NCI-H2227 (cell line): ENCODE measurements around the gene ATP2B3.

Source experiments
- DNase-seq: peaks from one replicate; lab custom pipeline; 2025; ENCODE audit not compliant: unreplicated experiment; lab: John Stamatoyannopoulos, UW

ATP2B3 gene

GRCh38 chrX:153517423-153517822, at the start of gene ATP2B3:
ATP2B3 (plus strand) TSS chrX:153517642; CDS start chrX:153536248, 18,606 bp downstream.
- peak; percentile 50 for DNase-seq

- DNase-seq = no peak
Measured at GRCh38 chrX:153468008-153468580, 49.3 kb upstream of the ATP2B3 start.

GRCh38 chrX:153469811-153470410, 47.5 kb upstream of the ATP2B3 start:
- peak; percentile 48 for DNase-seq

GRCh38 chrX:153470411-153471363, 46.8 kb upstream of the ATP2B3 start, which contains the start of gene HAUS7:
HAUS7 (minus strand) TSS chrX:153470576; CDS start chrX:153470557, 19 bp downstream.
- peak; percentile 91 for DNase-seq

GRCh38 chrX:153471663-153472280, 45.7 kb upstream of the ATP2B3 start:
- DNase-seq = no peak

- no peak for DNase-seq
Measured at GRCh38 chrX:153473126-153473525, 44.3 kb upstream of the ATP2B3 start.

GRCh38 chrX:153474266-153474665, 43.2 kb upstream of the ATP2B3 start:
- DNase-seq = no peak

- peak; percentile 51 for DNase-seq
Measured at GRCh38 chrX:153474718-153475117, 42.7 kb upstream of the ATP2B3 start.

GRCh38 chrX:153475271-153475670, 42.2 kb upstream of the ATP2B3 start:
- no peak for DNase-seq

- no peak for DNase-seq
Measured at GRCh38 chrX:153475751-153476281, 41.6 kb upstream of the ATP2B3 start.

- DNase-seq = no peak
Measured at GRCh38 chrX:153476666-153477363, 40.6 kb upstream of the ATP2B3 start.

- DNase-seq = no peak
Measured at GRCh38 chrX:153477364-153477857, 40.0 kb upstream of the ATP2B3 start.

GRCh38 chrX:153477901-153478300, 39.5 kb upstream of the ATP2B3 start:
- no peak for DNase-seq

- no peak for DNase-seq
Measured at GRCh38 chrX:153478746-153479145, 38.7 kb upstream of the ATP2B3 start.

GRCh38 chrX:153481043-153481442, 36.4 kb upstream of the ATP2B3 start:
- no peak for DNase-seq

GRCh38 chrX:153482376-153483015, 34.9 kb upstream of the ATP2B3 start:
- no peak for DNase-seq

- no peak for DNase-seq
Measured at GRCh38 chrX:153485396-153486080, 31.9 kb upstream of the ATP2B3 start.

GRCh38 chrX:153486171-153486570, 31.3 kb upstream of the ATP2B3 start:
- no peak for DNase-seq

GRCh38 chrX:153487590-153488071, 29.8 kb upstream of the ATP2B3 start:
- no peak for DNase-seq
